H1 (cell line): ENCODE results near the gene PCGF6. TPM values are rescaled to one million over a fixed set of nuclear protein-coding genes. Genes with fewer than 3 reads are reported as not detected.

Experiments
- CTCF ChIA-PET: fragments of 300-600 bp; sonication (Branson Sonifier 250); formaldehyde crosslinking; loops from one replicate; lab custom pipeline; 2021; ENCODE audit not compliant: partially characterized antibody; lab: Charles Lee
- POLR2A ChIA-PET: fragments of 300-600 bp; sonication (Branson Sonifier 250); formaldehyde crosslinking; loops from one replicate; lab custom pipeline; 2021; ENCODE audit warnings: inconsistent platforms; ENCODE audit not compliant: partially characterized antibody; lab: Charles Lee
- DNase-seq, 2 experiments: peaks; one replicate each; pipeline versions ENCODE4 v3.0.0 to v3.0.0-alpha.2; 2010 to 2022; ENCODE audit warnings: low spot score in 2 of 2, low read depth in 1 of 2, mixed read lengths in 1 of 2
- FAIRE-seq: peaks from 2 replicates; lab custom pipeline; 2011; peaks lifted over from hg19 to GRCh38; lab: Jason Lieb, UNC
- H2AFZ ChIP-seq: 2 replicates; pipeline ENCODE4 v1.8.1; 2012; ENCODE audit warnings: low read length, inconsistent platforms
- H2AK5ac ChIP-seq: 2 replicates; pipeline ENCODE4 v1.6.1; 2013; ENCODE audit warnings: low read depth, low read length
- H2BK120ac ChIP-seq: replicated peaks from 2 replicates; pipeline ENCODE3; 2013; ENCODE audit warnings: low read depth, low read length, inconsistent platforms
- H2BK12ac ChIP-seq: 2 replicates; pipeline ENCODE4 v1.6.1; 2013; ENCODE audit warnings: low read depth, low read length
- H2BK15ac ChIP-seq: 2 replicates; pipeline ENCODE4 v1.6.1; 2013; ENCODE audit warnings: low read length
- H2BK20ac ChIP-seq: 2 replicates; pipeline ENCODE4 v1.6.1; 2013; ENCODE audit warnings: low read length
- H2BK5ac ChIP-seq: 2 replicates; pipeline ENCODE4 v1.6.1; 2013; ENCODE audit warnings: low read depth, low read length
- H3K14ac ChIP-seq: 2 replicates; pipeline ENCODE4 v1.6.1; 2013; ENCODE audit warnings: inconsistent platforms; ENCODE audit not compliant: insufficient read length
- H3K18ac ChIP-seq: 2 replicates; pipeline ENCODE4 v1.6.1; 2013; ENCODE audit warnings: low read length; ENCODE audit errors: extremely low read depth
- H3K23ac ChIP-seq: 2 replicates; pipeline ENCODE4 v1.6.1; 2013; ENCODE audit warnings: inconsistent platforms; ENCODE audit not compliant: insufficient read length
- H3K23me2 ChIP-seq: 2 replicates; pipeline ENCODE4 v1.6.1; 2013; ENCODE audit warnings: low read depth, low read length
- H3K27ac ChIP-seq: 2 replicates; pipeline ENCODE4 v1.6.1; 2011; ENCODE audit warnings: low read depth, low read length, inconsistent platforms
- H3K27me3 ChIP-seq, 4 experiments: replicated peaks in 1 of 4; 1 replicate in 1 of 4; 2 replicates in 3 of 4; pipeline versions ENCODE4 v1.6.1 to v1.8.1; 2011 to 2013; ENCODE audit warnings: low read length in 3 of 4, mild to moderate bottlenecking in 3 of 4, inconsistent platforms in 2 of 4, mixed read lengths in 2 of 4, moderate library complexity in 1 of 4; ENCODE audit not compliant: control insufficient read depth in 3 of 4, insufficient read depth in 3 of 4; ENCODE audit errors: extremely low read depth in 1 of 4
- H3K36me3 ChIP-seq, 4 experiments: 2 replicates each; pipeline versions ENCODE4 v1.6.1 to v1.8.1; 2011 to 2013; ENCODE audit warnings: mild to moderate bottlenecking in 4 of 4, low read length in 3 of 4, moderate library complexity in 2 of 4, control low read depth in 1 of 4, inconsistent platforms in 1 of 4; ENCODE audit not compliant: insufficient read depth in 4 of 4, control insufficient read depth in 2 of 4
- H3K4ac ChIP-seq: replicated peaks from 2 replicates; pipeline ENCODE3; 2013; ENCODE audit warnings: low read length, low read depth, mixed read lengths, inconsistent platforms; ENCODE audit not compliant: insufficient read length
- H3K4me1 ChIP-seq, 4 experiments: replicated peaks in 1 of 4; 1 replicate in 1 of 4; 2 replicates in 3 of 4; pipeline versions ENCODE4 v1.6.1 to v1.8.1; 2011 to 2013; ENCODE audit warnings: low read length in 3 of 4, inconsistent platforms in 2 of 4, mixed read lengths in 1 of 4; ENCODE audit not compliant: insufficient read depth in 4 of 4, control insufficient read depth in 3 of 4
- H3K4me2 ChIP-seq, 2 experiments: 2 replicates each; pipeline versions ENCODE4 v1.6.1 to v1.8.1; 2011 to 2013; ENCODE audit warnings: low read depth in 2 of 2, low read length in 2 of 2, control low read depth in 1 of 2, inconsistent platforms in 1 of 2, mild to moderate bottlenecking in 1 of 2; ENCODE audit not compliant: insufficient read depth in 1 of 2
- H3K4me3 ChIP-seq, 4 experiments: fragments of 200-600, 300-600 bp in 1 of 4; sonication (generic), shearing (Covaris generic), sonication (Bioruptor Twin) in 1 of 4; 2 replicates each; pipeline versions ENCODE4 v1.5.1 to v1.8.1; 2011 to 2016; ENCODE audit warnings: low read length in 4 of 4, low read depth in 3 of 4, control low read depth in 2 of 4, inconsistent platforms in 2 of 4, mild to moderate bottlenecking in 2 of 4, mixed read lengths in 1 of 4, moderate library complexity in 1 of 4; ENCODE audit not compliant: insufficient read depth in 2 of 4; ENCODE audit errors: extremely low read depth in 1 of 4
- H3K56ac ChIP-seq: replicated peaks from 2 replicates; pipeline ENCODE3; 2013; ENCODE audit warnings: low read depth, mild to moderate bottlenecking, mixed read lengths, low read length, inconsistent platforms; ENCODE audit not compliant: insufficient read length
- H3K79me1 ChIP-seq: 2 replicates; pipeline ENCODE4 v1.6.1; 2013; ENCODE audit warnings: low read depth, low read length, control low read depth
- H3K79me2 ChIP-seq, 2 experiments: 2 replicates each; pipeline versions ENCODE4 v1.6.1 to v1.8.1; 2012 to 2013; ENCODE audit warnings: low read length in 2 of 2, mild to moderate bottlenecking in 2 of 2, inconsistent platforms in 1 of 2; ENCODE audit not compliant: insufficient read depth in 2 of 2, control insufficient read depth in 1 of 2
- H3K9ac ChIP-seq, 4 experiments: replicated peaks in 1 of 4; 1 replicate in 1 of 4; 2 replicates in 3 of 4; pipeline versions ENCODE4 v1.6.1 to v1.8.1; 2011 to 2013; ENCODE audit warnings: low read depth in 3 of 4, low read length in 3 of 4, control low read depth in 2 of 4, mild to moderate bottlenecking in 2 of 4, moderate library complexity in 2 of 4, inconsistent platforms in 1 of 4; ENCODE audit errors: extremely low read depth in 1 of 4
- H3K9me3 ChIP-seq, 2 experiments: 2 replicates each; pipeline versions ENCODE4 v1.6.1 to v1.8.1; 2012 to 2013; ENCODE audit warnings: mild to moderate bottlenecking in 2 of 2, moderate library complexity in 2 of 2, control low read depth in 1 of 2, inconsistent platforms in 1 of 2, low read depth in 1 of 2, low read length in 1 of 2, mixed read lengths in 1 of 2; ENCODE audit not compliant: insufficient read depth in 2 of 2
- H4K20me1 ChIP-seq, 2 experiments: replicated peaks in 1 of 2; 2 replicates each; pipeline versions ENCODE3 to v1.8.1; 2011 to 2013; ENCODE audit warnings: inconsistent platforms in 2 of 2, low read length in 2 of 2, mild to moderate bottlenecking in 1 of 2; ENCODE audit not compliant: insufficient read depth in 2 of 2, control insufficient read depth in 1 of 2
- H4K5ac ChIP-seq: 2 replicates; pipeline ENCODE4 v1.6.1; 2013; ENCODE audit warnings: low read length, low read depth, mixed read lengths, inconsistent platforms; ENCODE audit not compliant: insufficient read length
- H4K8ac ChIP-seq: 2 replicates; pipeline ENCODE4 v1.8.0; 2013; ENCODE audit warnings: mild to moderate bottlenecking, moderate library complexity, low read length, inconsistent platforms; ENCODE audit not compliant: insufficient read depth; ENCODE audit errors: extremely low read depth
- H4K91ac ChIP-seq: replicated peaks from 2 replicates; pipeline ENCODE3; 2013; ENCODE audit warnings: low read length, mixed read lengths, inconsistent platforms; ENCODE audit not compliant: insufficient read length
- CTCF ChIP-seq, 3 experiments: IDR thresholded peaks; 1 replicate in 2 of 3; 2 replicates in 1 of 3; pipeline versions ENCODE4 v1.5.1 to v1.6.1; 2011; ENCODE audit warnings: low read length in 3 of 3, mild to moderate bottlenecking in 3 of 3, inconsistent platforms in 2 of 3, low read depth in 1 of 3, moderate library complexity in 1 of 3; ENCODE audit not compliant: insufficient read depth in 1 of 3; ENCODE audit errors: control extremely low read depth in 1 of 3
- RBBP5 ChIP-seq: IDR thresholded peaks from 2 replicates; pipeline ENCODE4 v1.7.1; 2012; ENCODE audit warnings: low read depth, mild to moderate bottlenecking, inconsistent platforms, low read length, moderate library complexity, borderline replicate concordance
- WGBS, 2 experiments: shearing (Covaris generic) in 1 of 2; methylation state at CpG; one replicate each; pipeline versions ENCODE4 v1.1.6 to v1.1.7; 2013 to 2015; ENCODE audit warnings: low lambda C conversion rate in 2 of 2, mixed read lengths in 2 of 2, inconsistent platforms in 1 of 2, low coverage in 1 of 2, missing lambda C conversion rate in 1 of 2; ENCODE audit not compliant: insufficient replicate concordance in 2 of 2, insufficient coverage in 1 of 2, insufficient read length in 1 of 2; ENCODE audit errors: extremely low coverage in 1 of 2, missing lambda C conversion rate in 1 of 2; 5-methylcytosine and 5-hydroxymethylcytosine counted together
- polyA plus RNA-seq, 7 experiments: library from polyadenylated mRNA; depleted of rRNA in 3 of 7; stranded (reverse) in 5 of 7; unstranded in 2 of 7; fragments of >200 nt in 5 of 7; fragments of 200-250 nt in 2 of 7; gene quantifications; 1 replicate in 5 of 7; 2 replicates in 1 of 7; 4 replicates in 1 of 7; pipeline versions ENCODE4 v1.2.1 to v1.2.3, GENCODE V29; 2011 to 2013; ENCODE audit warnings: missing spikeins in 2 of 7, mixed read lengths in 2 of 7
- total RNA-seq: library from RNA; stranded (reverse); fragmentation: NEBNext Ultra II Directional; extraction: Animal tissue kit (Norgen Biotek cat#: 25700); gene quantifications from 2 replicates; pipeline ENCODE4 v1.2.1, GENCODE V29; 2021

Gene PCGF6
- total and polyA plus RNA-seq, 2 of the 8 experiments (the other 6 are each of a cell fraction or from before 2014, with no cell fraction given), result 6.9 to 18.6 TPM

GRCh38 chr10:103353281-103353680 is 2.3 kb upstream of the PCGF6 start:
- Histone ChIP-seq H2BK15ac (no peak overlapping the region), H3K4me2 (no peak overlapping the region), H2BK12ac (no peak overlapping the region), H4K91ac (no peak overlapping the region), H3K56ac (no peak overlapping the region), H2AK5ac (no peak overlapping the region), H2BK20ac (no peak overlapping the region), H3K23me2 (peaks cover 4% of the 10 kb centered on the region; the same call in 1 of the 2 replicates), H3K23ac (no peak overlapping the region), H3K14ac (no peak overlapping the region), H4K5ac (no peak overlapping the region), H4K20me1 (no peaks in the 10 kb centered on the region), H4K8ac (no peak overlapping the region), H2BK5ac (no peak overlapping the region), H3K4ac (no peak overlapping the region), H2BK120ac (no peak overlapping the region), H3K27ac (no peak overlapping the region), H3K9ac (no peak overlapping the region), H3K79me2 (peaks cover 0 to 4% of the 10 kb centered on the region in 2 experiments; a peak in 2 of 4 replicates)
- CTCF ChIA-PET, result interaction anchor here (0.7 to 3.3 kb wide), 5 partner anchors 15 to 674 kb away, joined by 3 to 11 read pairs (median 3); no protein-coding TSS in a partner anchor
- FAIRE-seq (no peak), DNase-seq (no peak)
- POLR2A ChIA-PET, result interaction anchor here (0.6 kb wide), 1 partner anchor 9 kb away, joined by 3 read pairs; no protein-coding TSS in a partner anchor
- WGBS, 2 experiments, result 60% methylated on average over 2 of the region's 2 CpGs; no CpG with 5 or more reads in 1 of the 2 experiments
- TF ChIP-seq CTCF (IDR thresholded peaks at IDR 0.05; ENCODE audit: control extremely low read depth in 1 of 3, insufficient read depth in 1 of 3, low read depth in 1 of 3, low read length in 3 of 3), result peak in 1 of 3 experiments; percentile 16; a peak in 1 of 4 replicates
- TF ChIP-seq RBBP5, result no peak
- TF ChIP-seq, all 59 proteins: peak for 1
- H3K27me3 ChIP-seq, result no peaks in the 10 kb centered on the region
- no peaks in the 10 kb centered on the region for H3K79me1 ChIP-seq
- peaks cover 0 to 3% (median 1%) of the 10 kb centered on the region in 4 experiments; a peak in 4 of 7 replicates for H3K4me1 ChIP-seq
- no peak overlapping the region for H3K4me3 ChIP-seq
- peaks cover 0 to 6% (median 3%) of the 10 kb centered on the region in 4 experiments; a peak in 3 of 8 replicates for H3K36me3 ChIP-seq
- H3K9me3 ChIP-seq, result no peaks in the 10 kb centered on the region
- peak overlapping the region; percentile 85; the same call in 1 of the 2 replicates for H2AFZ ChIP-seq
- no peak overlapping the region for H3K18ac ChIP-seq
